ENCODE results near the gene BDKRB1. TPM values are rescaled to one million over a fixed set of nuclear protein-coding genes. Genes with fewer than 3 reads are reported as not detected.

BDKRB1 gene
- total RNA-seq, 1 experiment from 2014 or later = not detected

DNA sequence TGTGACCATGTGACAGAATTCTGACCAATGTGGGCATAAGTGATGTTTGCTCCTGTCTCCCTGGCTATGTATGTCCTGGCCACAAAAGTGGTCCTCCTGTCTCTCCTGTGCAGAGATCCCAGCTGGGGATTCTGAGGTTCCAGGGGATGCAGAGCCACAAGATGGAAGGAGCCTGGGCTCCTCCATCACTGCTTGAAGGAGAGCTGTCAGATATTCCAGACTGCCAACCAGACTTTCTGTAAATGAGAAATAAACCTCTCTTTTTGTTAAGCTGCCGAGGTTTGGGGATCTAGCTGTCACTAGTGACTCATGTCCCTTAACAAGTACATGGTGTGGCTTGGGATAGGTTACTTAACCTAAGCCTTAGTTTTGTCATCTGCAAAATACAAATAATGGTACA lies 21.9 kb downstream of the BDKRB1 start:
- TF ChIP-seq POLR2AphosphoS5 (IDR thresholded peaks at IDR 0.05; ENCODE audit: low read depth, low read length) = no peak
- intact Hi-C loops (cut with micrococcal nuclease; ENCODE audit: unreplicated experiment) = loop anchor here (10.0 kb wide), 1 partner anchor 283 kb away; no protein-coding TSS in a partner anchor

DNA sequence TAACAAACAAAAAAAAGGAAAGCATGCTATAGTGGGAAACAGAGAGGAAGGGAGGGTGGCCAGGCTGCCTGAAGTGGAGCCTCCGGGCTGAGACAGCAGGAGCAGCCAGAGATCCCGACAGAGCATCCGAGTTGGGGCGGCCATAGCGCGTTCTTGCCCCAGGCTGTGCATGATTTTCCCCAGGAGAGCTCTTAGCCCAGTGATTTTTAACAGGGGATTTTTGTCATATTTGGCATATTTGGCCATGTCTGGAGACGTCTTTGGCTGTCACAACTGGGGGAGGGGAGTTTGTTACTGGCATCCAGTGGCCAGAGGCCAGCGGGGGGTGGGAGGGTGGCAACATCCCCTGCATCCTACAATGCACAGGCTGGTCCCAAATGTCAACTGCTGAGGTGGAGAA lies 23.6 kb downstream of the BDKRB1 start:
- POLR2A ChIA-PET = no interaction called here
- in situ Hi-C loops (cut with HindIII; ENCODE audit: low pct_unique_long_range_greater_than_20kb, low sequenced_read_pairs) = no loop called here
- BruUV-seq (replicated peaks) = no TSS peak

More for the DNA sequence above, 21.9 kb downstream of the BDKRB1 start:
- ChIA-PET POLR2A (no interaction called here), CTCF (interaction anchor here (0.5 kb wide), 1 partner anchor 147 kb away, joined by 3 read pairs; no protein-coding TSS in a partner anchor)
- no peaks in the 10 kb centered on the region for H3K27me3 ChIP-seq (ENCODE audit: control insufficient read depth, insufficient read depth, low read length)
- ATAC-seq (no peak), DNase-seq (ENCODE audit: low read depth, low spot score) (no peak)
- no peaks in the 10 kb centered on the region for H3K4me1 ChIP-seq (ENCODE audit: control insufficient read depth, insufficient read depth, low read length)
- in situ Hi-C loops (cut with HindIII; ENCODE audit: low pct_unique_long_range_greater_than_20kb, low sequenced_read_pairs) = no loop called here
- H3K27ac ChIP-seq (ENCODE audit: low read length) = no peak overlapping the region
- BruUV-seq (replicated peaks) = no TSS peak
- no peaks in the 10 kb centered on the region for H3K36me3 ChIP-seq (ENCODE audit: control insufficient read depth, insufficient read depth, low read length)
- no peak overlapping the region for H3K4me3 ChIP-seq (ENCODE audit: low read depth in 2 of 2, low read length in 2 of 2)
- no peaks in the 10 kb centered on the region for H3K9me3 ChIP-seq (ENCODE audit: control insufficient read depth, insufficient read depth, low read depth, low read length)

More for the DNA sequence above, 23.6 kb downstream of the BDKRB1 start:
- H3K9me3 ChIP-seq (ENCODE audit: control insufficient read depth, insufficient read depth, low read depth, low read length) = no peaks in the 10 kb centered on the region
- H3K4me1 ChIP-seq (ENCODE audit: control insufficient read depth, insufficient read depth, low read length) = no peaks in the 10 kb centered on the region
- no peak overlapping the region for H3K27ac ChIP-seq (ENCODE audit: low read length)
- no peak for DNase-seq (ENCODE audit: low read depth, low spot score)
- H3K36me3 ChIP-seq (ENCODE audit: control insufficient read depth, insufficient read depth, low read length) = no peaks in the 10 kb centered on the region; the same call in 1 of the 2 replicates
- no peaks in the 10 kb centered on the region for H3K27me3 ChIP-seq (ENCODE audit: control insufficient read depth, insufficient read depth, low read length)
- intact Hi-C loops (cut with micrococcal nuclease; ENCODE audit: unreplicated experiment) = loop anchor here (10.0 kb wide), 1 partner anchor 285 kb away; no protein-coding TSS in a partner anchor
- no peak overlapping the region for H3K4me3 ChIP-seq (ENCODE audit: low read depth in 2 of 2, low read length in 2 of 2)
- CTCF ChIA-PET = interaction anchor here (0.5 kb wide), 1 partner anchor 186 kb away, joined by 5 read pairs; no protein-coding TSS in a partner anchor
- ATAC-seq = no peak
- TF ChIP-seq POLR2AphosphoS5 (IDR thresholded peaks at IDR 0.05; ENCODE audit: low read depth, low read length) = no peak
- TF ChIP-seq SIN3A (IDR thresholded peaks at IDR 0.05; ENCODE audit: borderline replicate concordance, insufficient read depth, low read depth, low read length) = no peak
- TF ChIP-seq REST (IDR thresholded peaks at IDR 0.05; ENCODE audit: insufficient read depth in 1 of 2, low read depth in 2 of 2, low read length in 1 of 2) = no peak
- TF ChIP-seq CTCF (IDR thresholded peaks at IDR 0.05) = no peak
- TF ChIP-seq TCF7L2 (IDR thresholded peaks at IDR 0.05; ENCODE audit: low read depth, low read length) = no peak
